Measurements from ENCODE around the gene DCAF4L1.

The DCAF4L1 gene

GRCh38 chr4:41991916-41992767, 10.6 kb downstream of the DCAF4L1 start:
- Histone ChIP-seq H3K4me3 (ENCODE audit: low read length) (peak overlapping the region; percentile 91; the same call in 1 of the 2 replicates), H3K9ac (ENCODE audit: low read depth, low read length) (no peak overlapping the region), H3K4me1 (ENCODE audit: insufficient read depth, low read length) (peaks cover 11% of the 10 kb centered on the region), H3K36me3 (ENCODE audit: insufficient read depth, low read depth, low read length) (no peaks in the 10 kb centered on the region), H3K9me3 (ENCODE audit: insufficient read depth, low read depth, low read length) (no peaks in the 10 kb centered on the region), H3K27me3 (ENCODE audit: insufficient read depth, low read length) (no peaks in the 10 kb centered on the region), H3K27ac (ENCODE audit: low read length) (no peak overlapping the region)

- H3K36me3 ChIP-seq (ENCODE audit: insufficient read depth, low read depth, low read length): no peaks in the 10 kb centered on the region
- no peak overlapping the region for H3K27ac ChIP-seq (ENCODE audit: low read length)
- H3K9me3 ChIP-seq (ENCODE audit: insufficient read depth, low read depth, low read length): no peaks in the 10 kb centered on the region
- H3K4me1 ChIP-seq (ENCODE audit: insufficient read depth, low read length): peaks cover 11% of the 10 kb centered on the region
- no peaks in the 10 kb centered on the region for H3K27me3 ChIP-seq (ENCODE audit: insufficient read depth, low read length)
- no peak overlapping the region for H3K9ac ChIP-seq (ENCODE audit: low read depth, low read length)
- H3K4me3 ChIP-seq (ENCODE audit: low read length): no peak overlapping the region
These were observed 11.7 kb downstream of the DCAF4L1 start for GRCh38 chr4:41992967-41993857.

- H3K27ac ChIP-seq (ENCODE audit: low read length): no peak overlapping the region
- no peaks in the 10 kb centered on the region for H3K9me3 ChIP-seq (ENCODE audit: insufficient read depth, low read depth, low read length)
These were observed 13.0 kb downstream of the DCAF4L1 start for GRCh38 chr4:41994461-41994985.

GRCh38 chr4:41998019-41998418, 16.5 kb downstream of the DCAF4L1 start:
- no peaks in the 10 kb centered on the region for H3K4me1 ChIP-seq (ENCODE audit: insufficient read depth, low read length)
- no peak overlapping the region for H3K9ac ChIP-seq (ENCODE audit: low read depth, low read length)
- no peak overlapping the region for H3K4me3 ChIP-seq (ENCODE audit: low read length)
- H3K36me3 ChIP-seq (ENCODE audit: insufficient read depth, low read depth, low read length): peaks cover 14% of the 10 kb centered on the region; the same call in 1 of the 2 replicates
- no peaks in the 10 kb centered on the region for H3K9me3 ChIP-seq (ENCODE audit: insufficient read depth, low read depth, low read length)
- H3K27ac ChIP-seq (ENCODE audit: low read length): no peak overlapping the region
- no peaks in the 10 kb centered on the region for H3K27me3 ChIP-seq (ENCODE audit: insufficient read depth, low read length)

More at GRCh38 chr4:41994461-41994985, 13.0 kb downstream of the DCAF4L1 start:
- Histone ChIP-seq H3K36me3 (ENCODE audit: insufficient read depth, low read depth, low read length) (peaks cover 4% of the 10 kb centered on the region; the same call in 1 of the 2 replicates), H3K4me1 (ENCODE audit: insufficient read depth, low read length) (peaks cover 7% of the 10 kb centered on the region), H3K4me3 (ENCODE audit: low read length) (no peak overlapping the region), H3K27me3 (ENCODE audit: insufficient read depth, low read length) (no peaks in the 10 kb centered on the region), H3K9ac (ENCODE audit: low read depth, low read length) (no peak overlapping the region)

- H3K9ac ChIP-seq (ENCODE audit: low read depth, low read length): no peak overlapping the region
- peaks cover 27% of the 10 kb centered on the region for H3K36me3 ChIP-seq (ENCODE audit: insufficient read depth, low read depth, low read length)
- no peak overlapping the region for H3K4me3 ChIP-seq (ENCODE audit: low read length)
- no peak overlapping the region for H3K27ac ChIP-seq (ENCODE audit: low read length)
- no peaks in the 10 kb centered on the region for H3K27me3 ChIP-seq (ENCODE audit: insufficient read depth, low read length)
- no peaks in the 10 kb centered on the region for H3K9me3 ChIP-seq (ENCODE audit: insufficient read depth, low read depth, low read length)
- H3K4me1 ChIP-seq (ENCODE audit: insufficient read depth, low read length): no peaks in the 10 kb centered on the region
These were observed 17.8 kb downstream of the DCAF4L1 start for GRCh38 chr4:41999321-41999720.

GRCh38 chr4:42008011-42008786, 26.6 kb downstream of the DCAF4L1 start:
- Histone ChIP-seq H3K36me3 (ENCODE audit: insufficient read depth, low read depth, low read length) (peaks cover 34% of the 10 kb centered on the region), H3K9ac (ENCODE audit: low read depth, low read length) (no peak overlapping the region), H3K9me3 (ENCODE audit: insufficient read depth, low read depth, low read length) (no peaks in the 10 kb centered on the region), H3K4me3 (ENCODE audit: low read length) (no peak overlapping the region), H3K27me3 (ENCODE audit: insufficient read depth, low read length) (no peaks in the 10 kb centered on the region), H3K4me1 (ENCODE audit: insufficient read depth, low read length) (no peaks in the 10 kb centered on the region), H3K27ac (ENCODE audit: low read length) (no peak overlapping the region)

- H3K4me3 ChIP-seq (ENCODE audit: low read length): no peak overlapping the region
- H3K27ac ChIP-seq (ENCODE audit: low read length): no peak overlapping the region
- H3K9ac ChIP-seq (ENCODE audit: low read depth, low read length): no peak overlapping the region
- no peaks in the 10 kb centered on the region for H3K4me1 ChIP-seq (ENCODE audit: insufficient read depth, low read length)
- peaks cover 14% of the 10 kb centered on the region; the same call in 1 of the 2 replicates for H3K36me3 ChIP-seq (ENCODE audit: insufficient read depth, low read depth, low read length)
- no peaks in the 10 kb centered on the region for H3K27me3 ChIP-seq (ENCODE audit: insufficient read depth, low read length)
- no peaks in the 10 kb centered on the region for H3K9me3 ChIP-seq (ENCODE audit: insufficient read depth, low read depth, low read length)
These were observed 33.9 kb downstream of the DCAF4L1 start for GRCh38 chr4:42015438-42015837.

GRCh38 chr4:42018451-42018850, 36.9 kb downstream of the DCAF4L1 start:
- H3K4me3 ChIP-seq (ENCODE audit: low read length): no peak overlapping the region
- H3K9me3 ChIP-seq (ENCODE audit: insufficient read depth, low read depth, low read length): no peaks in the 10 kb centered on the region
- H3K27me3 ChIP-seq (ENCODE audit: insufficient read depth, low read length): no peaks in the 10 kb centered on the region
- H3K9ac ChIP-seq (ENCODE audit: low read depth, low read length): no peak overlapping the region
- no peaks in the 10 kb centered on the region for H3K4me1 ChIP-seq (ENCODE audit: insufficient read depth, low read length)
- peaks cover 31% of the 10 kb centered on the region for H3K36me3 ChIP-seq (ENCODE audit: insufficient read depth, low read depth, low read length)
- no peak overlapping the region for H3K27ac ChIP-seq (ENCODE audit: low read length)

Measured in iPS-20b (cell line).